H9 (cell line): ENCODE results near the gene BMPR1A. TPM values are rescaled to one million over a fixed set of nuclear protein-coding genes. Genes with fewer than 3 reads are reported as not detected.

Source experiments
- DNase-seq: peaks from one replicate; pipeline ENCODE4 v3.0.0-alpha.2; 2017
- H2AFZ ChIP-seq: one replicate; pipeline ENCODE4 v1.6.1; 2013; ENCODE audit warnings: mild to moderate bottlenecking, low read length, control low read depth, moderate library complexity
- H2AK5ac ChIP-seq: 2 replicates; pipeline ENCODE4 v1.6.1; 2013; ENCODE audit warnings: low read length, control low read depth, mixed read lengths; ENCODE audit not compliant: insufficient read length
- H2BK120ac ChIP-seq: one replicate; pipeline ENCODE4 v1.6.1; 2013; ENCODE audit warnings: low read depth, mild to moderate bottlenecking, low read length, control low read depth, inconsistent platforms; ENCODE audit not compliant: poor library complexity, severe bottlenecking
- H2BK12ac ChIP-seq: 2 replicates; pipeline ENCODE4 v1.6.1; 2013; ENCODE audit warnings: low read length, control low read depth, mixed read lengths, low read depth; ENCODE audit not compliant: insufficient read length
- H2BK15ac ChIP-seq: 2 replicates; pipeline ENCODE4 v1.6.1; 2013; ENCODE audit warnings: low read depth, low read length, control low read depth
- H2BK20ac ChIP-seq: one replicate; pipeline ENCODE4 v1.6.1; 2013; ENCODE audit warnings: low read depth, mild to moderate bottlenecking, low read length, control low read depth, inconsistent platforms; ENCODE audit not compliant: poor library complexity, severe bottlenecking
- H2BK5ac ChIP-seq: 2 replicates; pipeline ENCODE4 v1.6.1; 2013; ENCODE audit warnings: low read length, control low read depth, mixed read lengths; ENCODE audit not compliant: insufficient read length
- H3K14ac ChIP-seq: 2 replicates; pipeline ENCODE4 v1.6.1; 2013; ENCODE audit warnings: low read length, control low read depth; ENCODE audit not compliant: insufficient read depth
- H3K18ac ChIP-seq: 2 replicates; pipeline ENCODE4 v1.6.1; 2013; ENCODE audit warnings: low read depth, mild to moderate bottlenecking, mixed read lengths, low read length, control low read depth; ENCODE audit not compliant: insufficient read length
- H3K23ac ChIP-seq: 2 replicates; pipeline ENCODE4 v1.6.1; 2013; ENCODE audit warnings: low read length, control low read depth, mixed read lengths, low read depth; ENCODE audit not compliant: insufficient read length
- H3K23me2 ChIP-seq: 2 replicates; pipeline ENCODE4 v1.6.1; 2013; ENCODE audit warnings: low read depth, mild to moderate bottlenecking, mixed read lengths, low read length, control low read depth; ENCODE audit not compliant: insufficient read length, poor library complexity, severe bottlenecking
- H3K27ac ChIP-seq: 2 replicates; pipeline ENCODE4 v1.5.1; 2013; ENCODE audit warnings: low read length, control low read depth, mixed read lengths, low read depth; ENCODE audit not compliant: insufficient read length
- H3K27me3 ChIP-seq: 2 replicates; pipeline ENCODE4 v1.6.1; 2013; ENCODE audit warnings: low read length, control low read depth, inconsistent platforms; ENCODE audit not compliant: insufficient read depth
- H3K4ac ChIP-seq: 2 replicates; pipeline ENCODE4 v1.6.1; 2013; ENCODE audit warnings: low read depth, mild to moderate bottlenecking, control low read depth, inconsistent platforms, low read length, moderate library complexity
- H3K4me1 ChIP-seq: 2 replicates; pipeline ENCODE4 v1.6.1; 2013; ENCODE audit warnings: low read length, control low read depth, inconsistent platforms; ENCODE audit not compliant: insufficient read depth
- H3K4me2 ChIP-seq: 2 replicates; pipeline ENCODE4 v1.6.1; 2013; ENCODE audit warnings: low read length, control low read depth, mixed read lengths; ENCODE audit not compliant: insufficient read length, insufficient read depth
- H3K56ac ChIP-seq: 2 replicates; pipeline ENCODE4 v1.6.1; 2013; ENCODE audit warnings: low read depth, mild to moderate bottlenecking, mixed read lengths, low read length, control low read depth; ENCODE audit not compliant: insufficient read length
- H3K79me1 ChIP-seq: 2 replicates; pipeline ENCODE4 v1.6.1; 2013; ENCODE audit warnings: low read depth, mild to moderate bottlenecking, moderate library complexity, low read length, control low read depth, inconsistent platforms; ENCODE audit not compliant: insufficient read depth, poor library complexity, severe bottlenecking
- H3K79me2 ChIP-seq: 2 replicates; pipeline ENCODE4 v1.6.1; 2013; ENCODE audit warnings: low read length, control low read depth, inconsistent platforms; ENCODE audit not compliant: insufficient read depth
- H3K9ac ChIP-seq: 2 replicates; pipeline ENCODE4 v1.6.1; 2013; ENCODE audit warnings: low read length, control low read depth, mixed read lengths; ENCODE audit not compliant: insufficient read length; ENCODE audit errors: extremely low read depth
- H3K9me3 ChIP-seq: one replicate; pipeline ENCODE4 v1.6.1; 2013; ENCODE audit warnings: low read depth, low read length, inconsistent platforms; ENCODE audit not compliant: control insufficient read depth
- H3T11ph ChIP-seq: one replicate; pipeline ENCODE4 v1.6.1; 2013; ENCODE audit warnings: mild to moderate bottlenecking, low read length, control low read depth, inconsistent platforms
- H4K20me1 ChIP-seq: one replicate; pipeline ENCODE4 v1.6.1; 2013; ENCODE audit not compliant: control insufficient read depth, insufficient read length, insufficient read depth
- H4K5ac ChIP-seq: 2 replicates; pipeline ENCODE4 v1.6.1; 2013; ENCODE audit warnings: low read depth, mild to moderate bottlenecking, mixed read lengths, low read length, control low read depth; ENCODE audit not compliant: insufficient read length
- H4K8ac ChIP-seq: replicated peaks from 2 replicates; pipeline ENCODE4 v1.6.1; 2013; ENCODE audit warnings: low read length, control low read depth, mixed read lengths, low read depth; ENCODE audit not compliant: insufficient read length
- H4K91ac ChIP-seq: 2 replicates; pipeline ENCODE4 v1.6.1; 2013; ENCODE audit warnings: low read depth, mild to moderate bottlenecking, moderate library complexity, mixed read lengths, low read length, control low read depth; ENCODE audit not compliant: insufficient read length
- H3K27ac Mint-ChIP-seq, 3 experiments: 2 replicates in 2 of 3; 3 replicates in 1 of 3; pipeline ENCODE4 v1.8.0; 2020 to 2021; ENCODE audit warnings: mixed read lengths in 3 of 3, mild to moderate bottlenecking in 1 of 3, moderate library complexity in 1 of 3
- H3K27me3 Mint-ChIP-seq: 2 replicates; pipeline ENCODE4 v1.8.0; 2021; ENCODE audit warnings: low read depth, mild to moderate bottlenecking, moderate library complexity, mixed read lengths
- H3K36me3 Mint-ChIP-seq, 3 experiments: 2 replicates in 2 of 3; 3 replicates in 1 of 3; pipeline ENCODE4 v1.8.0; 2020 to 2021; ENCODE audit warnings: low read depth in 3 of 3, mixed read lengths in 3 of 3; ENCODE audit not compliant: insufficient read depth in 1 of 3
- H3K4me1 Mint-ChIP-seq, 2 experiments: 2 replicates each; pipeline ENCODE4 v1.8.0; 2020; ENCODE audit warnings: mixed read lengths in 2 of 2
- H3K4me3 Mint-ChIP-seq, 2 experiments: 2 replicates in 1 of 2; 3 replicates in 1 of 2; pipeline ENCODE4 v1.8.0; 2020 to 2021; ENCODE audit warnings: mild to moderate bottlenecking in 2 of 2, mixed read lengths in 2 of 2, moderate library complexity in 1 of 2
- H3K9me3 Mint-ChIP-seq, 2 experiments: 2 replicates in 1 of 2; 3 replicates in 1 of 2; pipeline ENCODE4 v1.8.0; 2020; ENCODE audit warnings: mild to moderate bottlenecking in 2 of 2, mixed read lengths in 2 of 2, moderate library complexity in 1 of 2
- CTCF ChIP-seq: fragments of 200-600 bp; sonication (generic); conservative IDR thresholded peaks from 3 replicates; pipeline ENCODE4 v1.8.0; 2021; ENCODE audit warnings: antibody characterized with exemption, mild to moderate bottlenecking
- WGBS: extraction: QIAGEN DNeasy Blood & Tissue Kit; methylation state at CpG from one replicate; pipeline ENCODE4 v1.1.7; 2013; ENCODE audit warnings: missing lambda C conversion rate, low lambda C conversion rate, mixed read lengths; ENCODE audit not compliant: insufficient read length; ENCODE audit errors: extremely low coverage; 5-methylcytosine and 5-hydroxymethylcytosine counted together
- total RNA-seq: library from RNA; stranded (reverse); gene quantifications from 2 replicates; pipeline ENCODE4 v1.2.1, GENCODE V29; 2021

Gene BMPR1A
- total RNA-seq, 1 experiment from 2014 or later: 138 TPM

GRCh38 chr10:86868353-86868752 lies 111.9 kb downstream of the BMPR1A start:
- no peak overlapping the region for H3K9ac ChIP-seq
- H2BK120ac ChIP-seq: no peak overlapping the region
- peaks cover 13% of the 10 kb centered on the region; the same call in 1 of the 2 replicates for H3K79me2 ChIP-seq
- H4K8ac ChIP-seq: no peak overlapping the region
- H4K20me1 ChIP-seq: no peaks in the 10 kb centered on the region
- H3K4me2 ChIP-seq: peak overlapping the region; percentile 11
- no peak overlapping the region for H2AK5ac ChIP-seq
- no peak overlapping the region for H2BK5ac ChIP-seq
- peaks cover 4 to 12% (median 10%) of the 10 kb centered on the region in 3 experiments; a peak in 5 of 7 replicates for H3K36me3 Mint-ChIP-seq
- peaks cover 4% of the 10 kb centered on the region for H3K79me1 ChIP-seq
- H3K27ac Mint-ChIP-seq: peak overlapping the region; percentile 93 to 97 (median 94)
- peak overlapping the region; percentile 86 for H3K27ac ChIP-seq
- no peak overlapping the region for H4K91ac ChIP-seq
- no peak overlapping the region for H3T11ph ChIP-seq
- H3K56ac ChIP-seq: no peak overlapping the region
- no peaks in the 10 kb centered on the region for H3K27me3 ChIP-seq
- no peak overlapping the region for H3K14ac ChIP-seq
- no peak overlapping the region for H3K23ac ChIP-seq
- no peak overlapping the region for H3K4ac ChIP-seq
- H2BK20ac ChIP-seq: no peak overlapping the region
- TF ChIP-seq CTCF: no peak
- H3K27me3 Mint-ChIP-seq: no peaks in the 10 kb centered on the region
- no peaks in the 10 kb centered on the region for H3K23me2 ChIP-seq
- no peak overlapping the region for H2AFZ ChIP-seq
- no peak overlapping the region for H4K5ac ChIP-seq
- peak; percentile 92 for DNase-seq
- H2BK15ac ChIP-seq: no peak overlapping the region
- WGBS: no CpG with 5 or more reads among the region's 6 CpGs
- no peak overlapping the region for H3K18ac ChIP-seq
- no peaks in the 10 kb centered on the region for H3K9me3 ChIP-seq
- H3K4me3 Mint-ChIP-seq: peak overlapping the region in 1 of 2 experiments; percentile 53; a peak in 2 of 5 replicates
- H3K4me1 ChIP-seq: peaks cover 37% of the 10 kb centered on the region
- no peaks in the 10 kb centered on the region for H3K9me3 Mint-ChIP-seq
- no peak overlapping the region for H2BK12ac ChIP-seq
- H3K4me1 Mint-ChIP-seq: peaks cover 74 to 81% of the 10 kb centered on the region in 2 experiments
